ENCODE data around the gene DOC2B. TPM values are rescaled to one million over a fixed set of nuclear protein-coding genes. Genes with fewer than 3 reads are reported as not detected.

DOC2B gene
- total RNA-seq, 1 experiment from 2014 or later = 15.2 TPM

DNA sequence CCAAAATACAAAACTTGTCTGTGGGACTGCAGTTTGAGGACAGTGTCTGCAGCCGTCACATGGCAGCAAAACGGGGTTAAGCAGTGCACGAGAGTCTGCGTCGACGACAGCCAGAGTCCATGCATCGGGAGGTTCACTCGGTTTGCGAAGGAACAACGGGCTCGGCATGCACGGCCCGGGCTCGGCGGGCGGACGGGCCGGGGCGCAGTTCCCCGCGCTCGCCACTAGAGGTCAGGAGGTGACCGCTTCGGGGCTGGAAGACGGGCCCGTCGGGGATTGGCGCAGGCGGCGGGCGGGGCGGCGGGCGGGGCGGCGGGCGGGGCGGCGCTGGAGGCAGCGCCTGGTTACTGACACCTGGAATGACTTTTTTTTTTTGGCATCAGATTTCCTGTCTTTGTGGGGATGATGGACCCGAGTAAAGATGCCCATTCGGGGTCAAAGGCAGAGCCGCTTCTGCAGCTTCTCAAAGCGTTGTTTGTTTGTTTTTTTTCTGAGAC lies 37.6 kb downstream of the DOC2B start:
- no peak overlapping the region for H3K27ac ChIP-seq (ENCODE audit: low read depth, low read length)
- intact Hi-C loops (cut with micrococcal nuclease) = loop anchor here (2.0 to 5.0 kb wide), 2 partner anchors 243 to 853 kb away; partner anchors contain the start of gene TIMM22
- no peak overlapping the region for H3K4me3 ChIP-seq (replicated peaks in 1 of 2; ENCODE audit: low read depth in 1 of 2, low read length in 2 of 2)
- H3K4me2 ChIP-seq (ENCODE audit: low read length) = no peak overlapping the region; the same call in 1 of the 2 replicates
- POLR2A ChIA-PET = no interaction called here
- ATAC-seq (peak; percentile 93), DNase-seq (ENCODE audit: low read depth, low spot score) (peak; percentile 29)
- no TSS peak for BruUV-seq (replicated peaks)
- H3K27me3 ChIP-seq (ENCODE audit: insufficient read depth, low read length) = no peaks in the 10 kb centered on the region
- TF ChIP-seq, protein P1, sequence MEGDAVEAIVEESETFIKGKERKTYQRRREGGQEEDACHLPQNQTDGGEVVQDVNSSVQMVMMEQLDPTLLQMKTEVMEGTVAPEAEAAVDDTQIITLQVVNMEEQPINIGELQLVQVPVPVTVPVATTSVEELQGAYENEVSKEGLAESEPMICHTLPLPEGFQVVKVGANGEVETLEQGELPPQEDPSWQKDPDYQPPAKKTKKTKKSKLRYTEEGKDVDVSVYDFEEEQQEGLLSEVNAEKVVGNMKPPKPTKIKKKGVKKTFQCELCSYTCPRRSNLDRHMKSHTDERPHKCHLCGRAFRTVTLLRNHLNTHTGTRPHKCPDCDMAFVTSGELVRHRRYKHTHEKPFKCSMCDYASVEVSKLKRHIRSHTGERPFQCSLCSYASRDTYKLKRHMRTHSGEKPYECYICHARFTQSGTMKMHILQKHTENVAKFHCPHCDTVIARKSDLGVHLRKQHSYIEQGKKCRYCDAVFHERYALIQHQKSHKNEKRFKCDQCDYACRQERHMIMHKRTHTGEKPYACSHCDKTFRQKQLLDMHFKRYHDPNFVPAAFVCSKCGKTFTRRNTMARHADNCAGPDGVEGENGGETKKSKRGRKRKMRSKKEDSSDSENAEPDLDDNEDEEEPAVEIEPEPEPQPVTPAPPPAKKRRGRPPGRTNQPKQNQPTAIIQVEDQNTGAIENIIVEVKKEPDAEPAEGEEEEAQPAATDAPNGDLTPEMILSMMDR (IDR thresholded peaks at IDR 0.05 in 2 of 3, conservative IDR thresholded peaks at IDR 0.05 in 1 of 3; ENCODE audit: borderline replicate concordance in 1 of 3, insufficient read depth in 1 of 3, low read depth in 2 of 3, low read length in 2 of 3) = peak; percentile 67 to 79 (median 72)
- 0 out of 2 replicates have a peak, but pooled peaks have one; percentile 45 for TF ChIP-seq CBX3 (IDR thresholded peaks at IDR 0.05; ENCODE audit: low read depth)
- TF ChIP-seq POLR2AphosphoS5 (IDR thresholded peaks at IDR 0.05; ENCODE audit: low read depth, low read length) = peak; percentile 34
- TF ChIP-seq, protein P2, sequence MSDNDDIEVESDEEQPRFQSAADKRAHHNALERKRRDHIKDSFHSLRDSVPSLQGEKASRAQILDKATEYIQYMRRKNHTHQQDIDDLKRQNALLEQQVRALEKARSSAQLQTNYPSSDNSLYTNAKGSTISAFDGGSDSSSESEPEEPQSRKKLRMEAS (IDR thresholded peaks at IDR 0.05) = peak; percentile 75
- TF ChIP-seq YY1 (IDR thresholded peaks at IDR 0.05; ENCODE audit: extremely low read depth, insufficient replicate concordance, low read depth, low read length) = peak; percentile 41
- peak; percentile 84 for TF ChIP-seq RAD21 (IDR thresholded peaks at IDR 0.05; ENCODE audit: low read depth)
- no peak for TF ChIP-seq ZNF274 (IDR thresholded peaks at IDR 0.05; ENCODE audit: low read depth, low read length)
- no peak; the same call in 1 of the 2 replicates for TF ChIP-seq SP1 (IDR thresholded peaks at IDR 0.05; ENCODE audit: low read depth)
- no peaks in the 10 kb centered on the region for H3K36me3 ChIP-seq (ENCODE audit: control insufficient read depth in 1 of 2, insufficient read depth in 2 of 2, low read length in 2 of 2)
- no peaks in the 10 kb centered on the region for H3K79me2 ChIP-seq (ENCODE audit: insufficient read depth, low read length)
- RAD21 ChIA-PET (ENCODE audit: low non-redundant PET in 1 of 2, low total read pairs in 2 of 2, uncharacterized antibody in 2 of 2, unreplicated experiment in 2 of 2) = no interaction called here
- H4K20me1 ChIP-seq (ENCODE audit: insufficient read depth) = no peaks in the 10 kb centered on the region
- no peaks in the 10 kb centered on the region for H3K9me3 ChIP-seq (ENCODE audit: control insufficient read depth in 1 of 2, insufficient read depth in 1 of 2, low read depth in 1 of 2, low read length in 2 of 2)
- H3K9me2 ChIP-seq (ENCODE audit: insufficient read depth) = no peaks in the 10 kb centered on the region
- no peak overlapping the region for H3K9ac ChIP-seq (ENCODE audit: low read length)
- peaks cover 2 to 5% of the 10 kb centered on the region in 2 experiments; a peak in 1 of 4 replicates for H3K4me1 ChIP-seq (ENCODE audit: control insufficient read depth in 1 of 2, insufficient read depth in 2 of 2, low read length in 2 of 2)
- H2AFZ ChIP-seq (ENCODE audit: low read depth, low read length, poor library complexity, severe bottlenecking) = no peak overlapping the region
- CTCF ChIA-PET = no interaction called here

Measured in HCT116 (cell line).